Measurements from ENCODE around the gene CERT1.

Gene CERT1

GRCh38 chr5:75381456-75381855 is 130.0 kb downstream of the CERT1 start:
- TF ChIP-seq CTCF (IDR thresholded peaks at IDR 0.05; ENCODE audit: extremely low read depth, insufficient read depth, missing control alignments): no peak
- in situ Hi-C loops (cut with MboI; ENCODE audit: low pct_unique_long_range_greater_than_20kb, low sequenced_read_pairs, unreplicated experiment): no loop called here
- no peak for DNase-seq (ENCODE audit: low spot score)

GRCh38 chr5:75380099-75380498 is 131.3 kb downstream of the CERT1 start:
- no peak for DNase-seq (ENCODE audit: low spot score)
- in situ Hi-C loops (cut with MboI; ENCODE audit: low pct_unique_long_range_greater_than_20kb, low sequenced_read_pairs, unreplicated experiment): no loop called here
- TF ChIP-seq CTCF (IDR thresholded peaks at IDR 0.05; ENCODE audit: extremely low read depth, insufficient read depth, missing control alignments): no peak

- no peak for DNase-seq (ENCODE audit: low spot score)
- no peak for TF ChIP-seq CTCF (IDR thresholded peaks at IDR 0.05; ENCODE audit: extremely low read depth, insufficient read depth, missing control alignments)
- in situ Hi-C loops (cut with MboI; ENCODE audit: low pct_unique_long_range_greater_than_20kb, low sequenced_read_pairs, unreplicated experiment): no loop called here
Measured at GRCh38 chr5:75375414-75375813, 136.0 kb downstream of the CERT1 start.

GRCh38 chr5:75374394-75374814 is 137.0 kb downstream of the CERT1 start:
- in situ Hi-C loops (cut with MboI; ENCODE audit: low pct_unique_long_range_greater_than_20kb, low sequenced_read_pairs, unreplicated experiment): no loop called here
- no peak for TF ChIP-seq CTCF (IDR thresholded peaks at IDR 0.05; ENCODE audit: extremely low read depth, insufficient read depth, missing control alignments)

GRCh38 chr5:75373862-75374261 is 137.6 kb downstream of the CERT1 start:
- TF ChIP-seq CTCF (IDR thresholded peaks at IDR 0.05; ENCODE audit: extremely low read depth, insufficient read depth, missing control alignments): no peak
- in situ Hi-C loops (cut with MboI; ENCODE audit: low pct_unique_long_range_greater_than_20kb, low sequenced_read_pairs, unreplicated experiment): no loop called here
- no peak for DNase-seq (ENCODE audit: low spot score)

More at GRCh38 chr5:75374394-75374814, 137.0 kb downstream of the CERT1 start:
- no peak for DNase-seq (ENCODE audit: low spot score)

GRCh38 chr5:75368391-75368790 is 143.0 kb downstream of the CERT1 start:
- in situ Hi-C loops (cut with MboI; ENCODE audit: low pct_unique_long_range_greater_than_20kb, low sequenced_read_pairs, unreplicated experiment): no loop called here
- DNase-seq (ENCODE audit: low spot score): no peak
- TF ChIP-seq CTCF (IDR thresholded peaks at IDR 0.05; ENCODE audit: extremely low read depth, insufficient read depth, missing control alignments): no peak

- DNase-seq (ENCODE audit: low spot score): no peak
- no peak for TF ChIP-seq CTCF (IDR thresholded peaks at IDR 0.05; ENCODE audit: extremely low read depth, insufficient read depth, missing control alignments)
- in situ Hi-C loops (cut with MboI; ENCODE audit: low pct_unique_long_range_greater_than_20kb, low sequenced_read_pairs, unreplicated experiment): no loop called here
Measured at GRCh38 chr5:75367401-75367800, 144.0 kb downstream of the CERT1 start.

Data from GM13977 (cell line).